UCSD-AML1 (cell line): ENCODE measurements around the gene SCARB1.
"Not testable (repeated sequence)": the region's sequence is repeated elsewhere in the genome, so short reads cannot be mapped to it uniquely, and the experiment has no call there.

ENCODE experiments used
- DNase-seq: peaks from one replicate; lab custom pipeline; 2025; ENCODE audit not compliant: unreplicated experiment; lab: John Stamatoyannopoulos, UW

SCARB1 gene

GRCh38 chr12:124884587-124885438, 21.1 kb upstream of the SCARB1 start:
- DNase-seq: no peak

- no peak for DNase-seq
Measured at GRCh38 chr12:124883263-124884130, 19.8 kb upstream of the SCARB1 start.

- DNase-seq: peak; percentile 52
Measured at GRCh38 chr12:124881123-124881522, 17.5 kb upstream of the SCARB1 start.

- not testable (repeated sequence) for DNase-seq
Measured at GRCh38 chr12:124880335-124880734, 16.7 kb upstream of the SCARB1 start.

- no peak for DNase-seq
Measured at GRCh38 chr12:124878795-124879516, 15.3 kb upstream of the SCARB1 start.

GRCh38 chr12:124877423-124877822, 13.8 kb upstream of the SCARB1 start:
- DNase-seq: no peak

GRCh38 chr12:124876171-124876570, 12.5 kb upstream of the SCARB1 start:
- DNase-seq: no peak

GRCh38 chr12:124875803-124876132, 12.1 kb upstream of the SCARB1 start:
- no peak for DNase-seq

- DNase-seq: no peak
Measured at GRCh38 chr12:124874988-124875802, 11.5 kb upstream of the SCARB1 start.

GRCh38 chr12:124874188-124874587, 10.5 kb upstream of the SCARB1 start:
- DNase-seq: no peak

- no peak for DNase-seq
Measured at GRCh38 chr12:124872068-124872719, 8.5 kb upstream of the SCARB1 start.

GRCh38 chr12:124871297-124871696, 7.6 kb upstream of the SCARB1 start:
- no peak for DNase-seq

- no peak for DNase-seq
Measured at GRCh38 chr12:124870515-124870914, 6.9 kb upstream of the SCARB1 start.

GRCh38 chr12:124869059-124869665, 5.5 kb upstream of the SCARB1 start:
- peak; percentile 77 for DNase-seq

GRCh38 chr12:124868252-124869058, 4.8 kb upstream of the SCARB1 start:
- DNase-seq: no peak

GRCh38 chr12:124867401-124867930, 3.8 kb upstream of the SCARB1 start:
- no peak for DNase-seq

GRCh38 chr12:124866883-124867400, 3.3 kb upstream of the SCARB1 start:
- no peak for DNase-seq

- no peak for DNase-seq
Measured at GRCh38 chr12:124866195-124866882, 2.7 kb upstream of the SCARB1 start.
